Duodenal mucosa (tissue), 2 donors: ENCODE data around the gene CPPED1.

Source experiments
- H3K27ac ChIP-seq: one replicate; pipeline ENCODE4 v1.7.0; 2013; ENCODE audit warnings: low read depth, low read length
- H3K27me3 ChIP-seq, 2 donors: one replicate each; pipeline ENCODE4 v1.7.0; 2013; ENCODE audit warnings: low read length in 2 of 2, control low read depth in 1 of 2; ENCODE audit not compliant: insufficient read depth in 2 of 2, control insufficient read depth in 1 of 2
- H3K36me3 ChIP-seq, 2 donors: one replicate each; pipeline ENCODE4 v1.7.0; 2013; ENCODE audit warnings: low read length in 2 of 2, control low read depth in 1 of 2; ENCODE audit not compliant: insufficient read depth in 2 of 2, control insufficient read depth in 1 of 2
- H3K4me1 ChIP-seq, 2 donors: one replicate each; pipeline ENCODE4 v1.7.0; 2013; ENCODE audit warnings: low read length in 2 of 2, control low read depth in 1 of 2; ENCODE audit not compliant: insufficient read depth in 2 of 2, control insufficient read depth in 1 of 2
- H3K4me3 ChIP-seq, 2 donors: one replicate each; pipeline ENCODE4 v1.7.0; 2013; ENCODE audit warnings: low read length in 2 of 2, low read depth in 1 of 2
- H3K9ac ChIP-seq, 2 donors: one replicate each; pipeline ENCODE4 v1.7.0; 2013; ENCODE audit warnings: low read length in 2 of 2, low read depth in 1 of 2
- H3K9me3 ChIP-seq, 2 donors: one replicate each; pipeline ENCODE4 v1.7.0; 2013; ENCODE audit warnings: low read length in 2 of 2, control low read depth in 1 of 2; ENCODE audit not compliant: control insufficient read depth in 1 of 2

CPPED1 gene

GRCh38 chr16:12639044-12639443 is 164.6 kb downstream of the CPPED1 start:
- Histone ChIP-seq H3K27me3 (no peaks in the 10 kb centered on the region), H3K36me3 (no peaks in the 10 kb centered on the region), H3K4me1 (no peaks in the 10 kb centered on the region), H3K27ac (no peak overlapping the region), H3K4me3 (no peak overlapping the region), H3K9ac (no peak overlapping the region), H3K9me3 (no peaks in the 10 kb centered on the region)

- H3K9ac ChIP-seq: no peak overlapping the region
- H3K9me3 ChIP-seq: no peaks in the 10 kb centered on the region
- H3K27ac ChIP-seq: no peak overlapping the region
- H3K4me1 ChIP-seq: no peaks in the 10 kb centered on the region
- no peak overlapping the region for H3K4me3 ChIP-seq
- H3K27me3 ChIP-seq: no peaks in the 10 kb centered on the region
- H3K36me3 ChIP-seq: no peaks in the 10 kb centered on the region
These were observed 166.7 kb downstream of the CPPED1 start for GRCh38 chr16:12637002-12637401.

- no peak overlapping the region for H3K9ac ChIP-seq
- no peaks in the 10 kb centered on the region for H3K27me3 ChIP-seq
- no peak overlapping the region for H3K27ac ChIP-seq
- no peaks in the 10 kb centered on the region for H3K36me3 ChIP-seq
- no peaks in the 10 kb centered on the region for H3K4me1 ChIP-seq
- H3K4me3 ChIP-seq: no peak overlapping the region
- H3K9me3 ChIP-seq: no peaks in the 10 kb centered on the region
These were observed 174.4 kb downstream of the CPPED1 start for GRCh38 chr16:12629271-12629670.

- no peak overlapping the region for H3K9ac ChIP-seq
- no peak overlapping the region for H3K27ac ChIP-seq
- H3K4me1 ChIP-seq: no peaks in the 10 kb centered on the region
These were observed 175.2 kb downstream of the CPPED1 start for GRCh38 chr16:12628536-12628935.

GRCh38 chr16:12627394-12627793 is 176.3 kb downstream of the CPPED1 start:
- no peaks in the 10 kb centered on the region for H3K36me3 ChIP-seq
- no peak overlapping the region for H3K27ac ChIP-seq
- no peaks in the 10 kb centered on the region for H3K9me3 ChIP-seq
- no peaks in the 10 kb centered on the region for H3K27me3 ChIP-seq
- H3K4me1 ChIP-seq: no peaks in the 10 kb centered on the region
- H3K4me3 ChIP-seq: no peak overlapping the region
- H3K9ac ChIP-seq: no peak overlapping the region

More at GRCh38 chr16:12628536-12628935, 175.2 kb downstream of the CPPED1 start:
- Histone ChIP-seq H3K36me3 (no peaks in the 10 kb centered on the region), H3K9me3 (no peaks in the 10 kb centered on the region), H3K4me3 (no peak overlapping the region), H3K27me3 (no peaks in the 10 kb centered on the region)

- H3K27me3 ChIP-seq: no peaks in the 10 kb centered on the region
These were observed 177.3 kb downstream of the CPPED1 start for GRCh38 chr16:12626411-12626810.

GRCh38 chr16:12625716-12626115 is 178.0 kb downstream of the CPPED1 start:
- H3K4me3 ChIP-seq: no peak overlapping the region
- no peak overlapping the region for H3K9ac ChIP-seq
- no peaks in the 10 kb centered on the region for H3K4me1 ChIP-seq
- no peaks in the 10 kb centered on the region for H3K36me3 ChIP-seq
- H3K27ac ChIP-seq: no peak overlapping the region
- H3K27me3 ChIP-seq: no peaks in the 10 kb centered on the region
- H3K9me3 ChIP-seq: no peaks in the 10 kb centered on the region

More at GRCh38 chr16:12626411-12626810, 177.3 kb downstream of the CPPED1 start:
- no peaks in the 10 kb centered on the region for H3K36me3 ChIP-seq
- H3K9ac ChIP-seq: no peak overlapping the region
- H3K4me3 ChIP-seq: no peak overlapping the region
- H3K4me1 ChIP-seq: no peaks in the 10 kb centered on the region
- H3K9me3 ChIP-seq: no peaks in the 10 kb centered on the region
- H3K27ac ChIP-seq: no peak overlapping the region

- H3K4me3 ChIP-seq: no peak overlapping the region
- H3K4me1 ChIP-seq: no peaks in the 10 kb centered on the region
- H3K36me3 ChIP-seq: no peaks in the 10 kb centered on the region
- H3K9ac ChIP-seq: no peak overlapping the region
- no peaks in the 10 kb centered on the region for H3K9me3 ChIP-seq
- no peaks in the 10 kb centered on the region for H3K27me3 ChIP-seq
- H3K27ac ChIP-seq: no peak overlapping the region
These were observed 178.6 kb downstream of the CPPED1 start for GRCh38 chr16:12625068-12625467.

GRCh38 chr16:12620150-12620549 is 183.5 kb downstream of the CPPED1 start:
- Histone ChIP-seq H3K27me3 (no peaks in the 10 kb centered on the region), H3K36me3 (no peaks in the 10 kb centered on the region), H3K9me3 (no peaks in the 10 kb centered on the region), H3K4me1 (no peaks in the 10 kb centered on the region), H3K9ac (no peak overlapping the region), H3K4me3 (no peak overlapping the region), H3K27ac (no peak overlapping the region)

GRCh38 chr16:12618515-12618914 is 185.2 kb downstream of the CPPED1 start:
- H3K36me3 ChIP-seq: no peaks in the 10 kb centered on the region
- no peaks in the 10 kb centered on the region for H3K27me3 ChIP-seq
- no peak overlapping the region for H3K27ac ChIP-seq
- no peak overlapping the region for H3K4me3 ChIP-seq
- H3K4me1 ChIP-seq: peaks cover 0 to 3% of the 10 kb centered on the region in 2 donors
- no peak overlapping the region for H3K9ac ChIP-seq
- no peaks in the 10 kb centered on the region for H3K9me3 ChIP-seq

GRCh38 chr16:12617401-12617819 is 186.3 kb downstream of the CPPED1 start:
- no peak overlapping the region for H3K27ac ChIP-seq
- H3K9me3 ChIP-seq: no peaks in the 10 kb centered on the region
- no peaks in the 10 kb centered on the region for H3K36me3 ChIP-seq
- no peak overlapping the region for H3K4me3 ChIP-seq
- no peak overlapping the region for H3K9ac ChIP-seq
- no peaks in the 10 kb centered on the region for H3K27me3 ChIP-seq
- H3K4me1 ChIP-seq: peaks cover 10 to 14% of the 10 kb centered on the region in 2 donors
